Measurements from ENCODE around the gene CADM1. TPM values are rescaled to one million over a fixed set of nuclear protein-coding genes. Genes with fewer than 3 reads are reported as not detected.
A peak's percentile ranks its signal among the peaks of the same experiment; 100 is the strongest.

The CADM1 gene
- total and polyA plus RNA-seq, 2 experiments from 2014 or later = 48.4 to 54.3 TPM

DNA sequence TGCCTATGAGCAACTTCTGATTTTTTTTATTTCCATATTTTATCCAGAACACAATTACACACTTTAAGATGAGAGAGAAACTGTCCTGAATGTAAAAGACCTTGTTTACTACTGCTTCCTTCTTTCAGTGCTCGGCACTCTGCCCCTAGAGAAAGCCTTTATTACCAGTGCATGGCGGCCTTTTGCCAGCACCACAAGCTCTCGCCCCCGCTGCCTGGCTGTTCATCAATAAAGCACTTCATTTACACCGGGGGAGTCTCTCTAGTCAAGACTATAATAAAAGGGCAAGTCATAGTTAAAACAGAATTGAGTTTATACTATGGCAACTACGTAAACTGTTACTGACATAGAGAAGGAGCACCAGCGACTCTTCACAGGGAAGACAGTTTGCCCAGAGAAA is 259.5 kb downstream of the CADM1 start:
- H3K27ac ChIP-seq = peak overlapping the region; percentile 35

DNA sequence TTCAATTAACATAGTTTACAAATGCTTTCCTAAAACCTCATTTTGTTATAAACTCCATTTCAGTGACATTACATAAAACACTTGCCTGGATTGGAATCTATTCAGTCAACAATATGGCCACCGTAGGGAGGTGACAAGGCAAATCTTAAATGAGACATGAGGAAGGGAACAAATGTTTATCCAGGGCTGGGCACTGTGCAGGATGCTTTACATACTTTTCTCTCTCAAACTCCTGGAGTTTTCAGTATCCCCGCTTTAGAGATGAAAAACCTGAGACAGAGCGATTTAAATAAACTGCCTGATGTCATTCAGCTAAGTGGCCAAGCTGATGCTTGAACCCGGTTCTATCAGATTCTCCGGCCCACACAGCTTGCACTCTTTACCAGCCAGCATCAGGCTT is 259.9 kb downstream of the CADM1 start:
- no peak overlapping the region for H3K4me2 ChIP-seq
- no peaks in the 10 kb centered on the region for H3K36me3 ChIP-seq (replicated peaks; ENCODE audit: insufficient read depth, low read depth)
- DNase-seq (ENCODE audit: low spot score) = no peak
- TF ChIP-seq EZH2 (IDR thresholded peaks at IDR 0.05; ENCODE audit: borderline replicate concordance) = no peak
- TF ChIP-seq, protein P1, sequence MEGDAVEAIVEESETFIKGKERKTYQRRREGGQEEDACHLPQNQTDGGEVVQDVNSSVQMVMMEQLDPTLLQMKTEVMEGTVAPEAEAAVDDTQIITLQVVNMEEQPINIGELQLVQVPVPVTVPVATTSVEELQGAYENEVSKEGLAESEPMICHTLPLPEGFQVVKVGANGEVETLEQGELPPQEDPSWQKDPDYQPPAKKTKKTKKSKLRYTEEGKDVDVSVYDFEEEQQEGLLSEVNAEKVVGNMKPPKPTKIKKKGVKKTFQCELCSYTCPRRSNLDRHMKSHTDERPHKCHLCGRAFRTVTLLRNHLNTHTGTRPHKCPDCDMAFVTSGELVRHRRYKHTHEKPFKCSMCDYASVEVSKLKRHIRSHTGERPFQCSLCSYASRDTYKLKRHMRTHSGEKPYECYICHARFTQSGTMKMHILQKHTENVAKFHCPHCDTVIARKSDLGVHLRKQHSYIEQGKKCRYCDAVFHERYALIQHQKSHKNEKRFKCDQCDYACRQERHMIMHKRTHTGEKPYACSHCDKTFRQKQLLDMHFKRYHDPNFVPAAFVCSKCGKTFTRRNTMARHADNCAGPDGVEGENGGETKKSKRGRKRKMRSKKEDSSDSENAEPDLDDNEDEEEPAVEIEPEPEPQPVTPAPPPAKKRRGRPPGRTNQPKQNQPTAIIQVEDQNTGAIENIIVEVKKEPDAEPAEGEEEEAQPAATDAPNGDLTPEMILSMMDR (IDR thresholded peaks at IDR 0.05; ENCODE audit: poor library complexity) = no peak
- no peak for TF ChIP-seq EZH2phosphoT487 (IDR thresholded peaks at IDR 0.05; ENCODE audit: low read depth, severe bottlenecking, unreplicated experiment)
- H4K20me1 ChIP-seq (ENCODE audit: insufficient read depth, poor library complexity, severe bottlenecking) = no peaks in the 10 kb centered on the region
- H3K4me3 ChIP-seq = no peak overlapping the region
- H3K27me3 ChIP-seq = no peaks in the 10 kb centered on the region
- H3K9me2 ChIP-seq (replicated peaks; ENCODE audit: insufficient read depth) = no peaks in the 10 kb centered on the region
- H3K79me2 ChIP-seq = no peaks in the 10 kb centered on the region
- WGBS (ENCODE audit: low lambda C conversion rate, missing lambda C conversion rate) = 70% methylated on average over 5 of the region's 5 CpGs
- H3K9me3 ChIP-seq (ENCODE audit: low read depth) = no peaks in the 10 kb centered on the region
- H3K27ac ChIP-seq = peak overlapping the region; percentile 35
- no peaks in the 10 kb centered on the region for H3K4me1 ChIP-seq (ENCODE audit: insufficient read depth)
- H2AFZ ChIP-seq = no peak overlapping the region

More for the DNA sequence above, 259.5 kb downstream of the CADM1 start:
- H2AFZ ChIP-seq = no peak overlapping the region
- no peak for DNase-seq (ENCODE audit: low spot score)
- no peaks in the 10 kb centered on the region for H4K20me1 ChIP-seq (ENCODE audit: insufficient read depth, poor library complexity, severe bottlenecking)
- no peaks in the 10 kb centered on the region for H3K9me2 ChIP-seq (replicated peaks; ENCODE audit: insufficient read depth)
- no peaks in the 10 kb centered on the region for H3K79me2 ChIP-seq
- WGBS (ENCODE audit: low lambda C conversion rate, missing lambda C conversion rate) = 80% methylated on average over 7 of the region's 7 CpGs
- no peaks in the 10 kb centered on the region for H3K36me3 ChIP-seq (replicated peaks; ENCODE audit: insufficient read depth, low read depth)
- H3K4me1 ChIP-seq (ENCODE audit: insufficient read depth) = no peaks in the 10 kb centered on the region
- H3K4me3 ChIP-seq = no peak overlapping the region
- no peak overlapping the region for H3K4me2 ChIP-seq
- TF ChIP-seq, protein P1 (IDR thresholded peaks at IDR 0.05; ENCODE audit: poor library complexity) = no peak
- no peak for TF ChIP-seq EZH2phosphoT487 (IDR thresholded peaks at IDR 0.05; ENCODE audit: low read depth, severe bottlenecking, unreplicated experiment)
- no peak for TF ChIP-seq EZH2 (IDR thresholded peaks at IDR 0.05; ENCODE audit: borderline replicate concordance)
- no peaks in the 10 kb centered on the region for H3K27me3 ChIP-seq
- no peaks in the 10 kb centered on the region for H3K9me3 ChIP-seq (ENCODE audit: low read depth)

GRCh38 chr11:115242982-115243381 is 261.2 kb downstream of the CADM1 start:
- DNase-seq (ENCODE audit: low spot score) = no peak
- WGBS (ENCODE audit: low lambda C conversion rate, missing lambda C conversion rate) = 100% methylated on average over 1 of the region's 1 CpG
- no peaks in the 10 kb centered on the region for H3K9me3 ChIP-seq (ENCODE audit: low read depth)
- H3K79me2 ChIP-seq = no peaks in the 10 kb centered on the region
- H3K36me3 ChIP-seq (replicated peaks; ENCODE audit: insufficient read depth, low read depth) = no peaks in the 10 kb centered on the region
- H3K9me2 ChIP-seq (replicated peaks; ENCODE audit: insufficient read depth) = no peaks in the 10 kb centered on the region
- no peak overlapping the region for H3K4me2 ChIP-seq
- no peaks in the 10 kb centered on the region for H3K4me1 ChIP-seq (ENCODE audit: insufficient read depth)
- no peak overlapping the region for H3K27ac ChIP-seq
- TF ChIP-seq EZH2phosphoT487 (IDR thresholded peaks at IDR 0.05; ENCODE audit: low read depth, severe bottlenecking, unreplicated experiment) (no peak), EZH2 (IDR thresholded peaks at IDR 0.05; ENCODE audit: borderline replicate concordance) (no peak)
- TF ChIP-seq, protein P1 (IDR thresholded peaks at IDR 0.05; ENCODE audit: poor library complexity) = no peak
- no peaks in the 10 kb centered on the region for H3K27me3 ChIP-seq
- H4K20me1 ChIP-seq (ENCODE audit: insufficient read depth, poor library complexity, severe bottlenecking) = no peaks in the 10 kb centered on the region
- no peak overlapping the region for H3K4me3 ChIP-seq
- no peak overlapping the region for H2AFZ ChIP-seq

GRCh38 chr11:115241899-115242298 is 262.3 kb downstream of the CADM1 start:
- Histone ChIP-seq H3K27ac (no peak overlapping the region), H3K36me3 (replicated peaks; ENCODE audit: insufficient read depth, low read depth) (no peaks in the 10 kb centered on the region), H3K4me3 (no peak overlapping the region), H4K20me1 (ENCODE audit: insufficient read depth, poor library complexity, severe bottlenecking) (no peaks in the 10 kb centered on the region), H2AFZ (no peak overlapping the region), H3K79me2 (no peaks in the 10 kb centered on the region), H3K9me3 (ENCODE audit: low read depth) (no peaks in the 10 kb centered on the region), H3K4me1 (ENCODE audit: insufficient read depth) (no peaks in the 10 kb centered on the region), H3K4me2 (no peak overlapping the region), H3K27me3 (no peaks in the 10 kb centered on the region), H3K9me2 (replicated peaks; ENCODE audit: insufficient read depth) (no peaks in the 10 kb centered on the region)
- 82% methylated on average over 4 of the region's 4 CpGs for WGBS (ENCODE audit: low lambda C conversion rate, missing lambda C conversion rate)
- DNase-seq (ENCODE audit: low spot score) = no peak
- TF ChIP-seq EZH2 (IDR thresholded peaks at IDR 0.05; ENCODE audit: borderline replicate concordance) (no peak), EZH2phosphoT487 (IDR thresholded peaks at IDR 0.05; ENCODE audit: low read depth, severe bottlenecking, unreplicated experiment) (no peak)
- TF ChIP-seq, protein P1 (IDR thresholded peaks at IDR 0.05; ENCODE audit: poor library complexity) = no peak
